ENCODE results near the gene SPTLC1. TPM values are rescaled to one million over a fixed set of nuclear protein-coding genes. Genes with fewer than 3 reads are reported as not detected.

Gene SPTLC1
- total RNA-seq, 1 experiment from 2014 or later = 58.8 TPM

- intact Hi-C loops (cut with micrococcal nuclease; ENCODE audit: unreplicated experiment) (no loop called here), in situ Hi-C loops (cut with HindIII; ENCODE audit: low pct_unique_long_range_greater_than_20kb, low sequenced_read_pairs) (no loop called here)
- ChIA-PET CTCF (no interaction called here), POLR2A (no interaction called here)
- Histone ChIP-seq H3K4me1 (ENCODE audit: control insufficient read depth, insufficient read depth, low read length) (no peaks in the 10 kb centered on the region), H3K36me3 (ENCODE audit: control insufficient read depth, insufficient read depth, low read length) (peaks cover 8% of the 10 kb centered on the region; the same call in 1 of the 2 replicates), H3K4me3 (ENCODE audit: low read depth in 2 of 2, low read length in 2 of 2) (no peak overlapping the region), H3K27ac (ENCODE audit: low read length) (no peak overlapping the region), H3K27me3 (ENCODE audit: control insufficient read depth, insufficient read depth, low read length) (no peaks in the 10 kb centered on the region), H3K9me3 (ENCODE audit: control insufficient read depth, insufficient read depth, low read depth, low read length) (0 out of 2 replicates have a peak, but pooled peaks cover under 1% of the 10 kb centered on the region)
- DNase-seq (ENCODE audit: low read depth, low spot score) (no peak), ATAC-seq (no peak)
- TF ChIP-seq POLR2AphosphoS5 (IDR thresholded peaks at IDR 0.05; ENCODE audit: low read depth, low read length) = no peak
- no peak for TF ChIP-seq REST (IDR thresholded peaks at IDR 0.05; ENCODE audit: insufficient read depth in 1 of 2, low read depth in 2 of 2, low read length in 1 of 2)
- no peak for TF ChIP-seq TCF7L2 (IDR thresholded peaks at IDR 0.05; ENCODE audit: low read depth, low read length)
- no peak for TF ChIP-seq CTCF (IDR thresholded peaks at IDR 0.05)
- no peak for TF ChIP-seq SIN3A (IDR thresholded peaks at IDR 0.05; ENCODE audit: borderline replicate concordance, insufficient read depth, low read depth, low read length)
- no TSS peak for BruUV-seq (replicated peaks)
These were observed 78.5 kb downstream of the SPTLC1 start for GRCh38 chr9:92036756-92037155.

DNA sequence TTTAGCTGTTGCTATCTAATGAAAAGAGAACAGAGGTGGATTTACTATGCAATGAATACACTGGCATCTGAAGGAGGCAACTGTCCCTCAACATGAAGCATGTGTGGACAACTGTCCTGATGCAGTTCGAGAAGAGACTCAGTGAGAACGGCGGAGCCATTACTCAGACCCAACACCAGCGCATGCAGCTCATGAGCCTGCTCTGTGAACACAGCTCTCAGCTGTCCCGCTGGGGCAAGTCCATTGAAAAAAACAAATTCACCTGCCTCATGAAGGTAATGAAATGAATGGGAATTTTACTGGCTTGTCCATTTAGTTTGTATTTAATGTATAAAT, 78.8 kb downstream of the SPTLC1 start:
- Histone ChIP-seq H3K27ac (ENCODE audit: low read length) (no peak overlapping the region), H3K9me3 (ENCODE audit: control insufficient read depth, insufficient read depth, low read depth, low read length) (no peaks in the 10 kb centered on the region), H3K36me3 (ENCODE audit: control insufficient read depth, insufficient read depth, low read length) (peaks cover 8% of the 10 kb centered on the region; the same call in 1 of the 2 replicates), H3K4me3 (ENCODE audit: low read depth in 2 of 2, low read length in 2 of 2) (no peak overlapping the region), H3K27me3 (ENCODE audit: control insufficient read depth, insufficient read depth, low read length) (no peaks in the 10 kb centered on the region), H3K4me1 (ENCODE audit: control insufficient read depth, insufficient read depth, low read length) (no peaks in the 10 kb centered on the region)
- in situ Hi-C loops (cut with HindIII; ENCODE audit: low pct_unique_long_range_greater_than_20kb, low sequenced_read_pairs) (no loop called here), intact Hi-C loops (cut with micrococcal nuclease; ENCODE audit: unreplicated experiment) (no loop called here)
- ATAC-seq = no peak
- ChIA-PET POLR2A (no interaction called here), CTCF (no interaction called here)
- DNase-seq (ENCODE audit: low read depth, low spot score) = no peak
- no TSS peak for BruUV-seq (replicated peaks)
- no peak for TF ChIP-seq TCF7L2 (IDR thresholded peaks at IDR 0.05; ENCODE audit: low read depth, low read length)
- TF ChIP-seq POLR2AphosphoS5 (IDR thresholded peaks at IDR 0.05; ENCODE audit: low read depth, low read length) = no peak
- no peak for TF ChIP-seq SIN3A (IDR thresholded peaks at IDR 0.05; ENCODE audit: borderline replicate concordance, insufficient read depth, low read depth, low read length)
- TF ChIP-seq REST (IDR thresholded peaks at IDR 0.05; ENCODE audit: insufficient read depth in 1 of 2, low read depth in 2 of 2, low read length in 1 of 2) = no peak
- TF ChIP-seq CTCF (IDR thresholded peaks at IDR 0.05) = no peak

Measured in Panc1 (cell line).